ENCODE data around the gene PACS2. TPM values are rescaled to one million over a fixed set of nuclear protein-coding genes. Genes with fewer than 3 reads are reported as not detected.

Gene PACS2
- total and polyA plus RNA-seq, 4 donors = 5.1 to 21.9 (median 9.8) TPM

GRCh38 chr14:105430565-105430964 is 116.0 kb downstream of the PACS2 start:
- H3K4me1 ChIP-seq (ENCODE audit: control insufficient read depth in 4 of 4, insufficient read depth in 4 of 4, low read length in 3 of 4) = peaks cover 8 to 26% (median 16%) of the 10 kb centered on the region in 4 donors
- WGBS = 77% methylated on average over 9 of the region's 9 CpGs

GRCh38 chr14:105431256-105431655 is 116.7 kb downstream of the PACS2 start:
- no peaks in the 10 kb centered on the region for H3K9me3 ChIP-seq (ENCODE audit: control insufficient read depth in 4 of 4, low read length in 3 of 4)
- peak overlapping the region in 1 of 2 donors; percentile 72 for H3K9ac ChIP-seq (ENCODE audit: low read depth in 1 of 2, low read length in 2 of 2)
- no peak overlapping the region for H3K4me3 ChIP-seq (ENCODE audit: low read depth in 1 of 3, low read length in 3 of 3)
- no peaks in the 10 kb centered on the region for H3K27me3 ChIP-seq (ENCODE audit: control insufficient read depth in 4 of 4, insufficient read depth in 4 of 4, low read length in 3 of 4)
- H3K4me1 ChIP-seq (ENCODE audit: control insufficient read depth in 4 of 4, insufficient read depth in 4 of 4, low read length in 3 of 4) = peaks cover 8 to 26% (median 16%) of the 10 kb centered on the region in 4 donors
- H3K36me3 ChIP-seq (ENCODE audit: control insufficient read depth in 4 of 4, insufficient read depth in 3 of 4, low read depth in 1 of 4, low read length in 3 of 4) = peaks cover 0 to 4% (median under 1%) of the 10 kb centered on the region in 4 donors
- 76% methylated on average over 1 of the region's 1 CpG for WGBS
- TF ChIP-seq YY1 (IDR thresholded peaks at IDR 0.05) (no peak), RXRA (IDR thresholded peaks at IDR 0.05) (no peak), FOXA1 (IDR thresholded peaks at IDR 0.05) (no peak), JUND (IDR thresholded peaks at IDR 0.05) (no peak), GABPA (IDR thresholded peaks at IDR 0.05 in 1 of 2, conservative IDR thresholded peaks at IDR 0.05 in 1 of 2) (no peak), REST (IDR thresholded peaks at IDR 0.05) (no peak)
- TF ChIP-seq, protein P1, sequence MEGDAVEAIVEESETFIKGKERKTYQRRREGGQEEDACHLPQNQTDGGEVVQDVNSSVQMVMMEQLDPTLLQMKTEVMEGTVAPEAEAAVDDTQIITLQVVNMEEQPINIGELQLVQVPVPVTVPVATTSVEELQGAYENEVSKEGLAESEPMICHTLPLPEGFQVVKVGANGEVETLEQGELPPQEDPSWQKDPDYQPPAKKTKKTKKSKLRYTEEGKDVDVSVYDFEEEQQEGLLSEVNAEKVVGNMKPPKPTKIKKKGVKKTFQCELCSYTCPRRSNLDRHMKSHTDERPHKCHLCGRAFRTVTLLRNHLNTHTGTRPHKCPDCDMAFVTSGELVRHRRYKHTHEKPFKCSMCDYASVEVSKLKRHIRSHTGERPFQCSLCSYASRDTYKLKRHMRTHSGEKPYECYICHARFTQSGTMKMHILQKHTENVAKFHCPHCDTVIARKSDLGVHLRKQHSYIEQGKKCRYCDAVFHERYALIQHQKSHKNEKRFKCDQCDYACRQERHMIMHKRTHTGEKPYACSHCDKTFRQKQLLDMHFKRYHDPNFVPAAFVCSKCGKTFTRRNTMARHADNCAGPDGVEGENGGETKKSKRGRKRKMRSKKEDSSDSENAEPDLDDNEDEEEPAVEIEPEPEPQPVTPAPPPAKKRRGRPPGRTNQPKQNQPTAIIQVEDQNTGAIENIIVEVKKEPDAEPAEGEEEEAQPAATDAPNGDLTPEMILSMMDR (IDR thresholded peaks at IDR 0.05; ENCODE audit: low read depth, low read length, missing input control) = no peak
- H3K27ac ChIP-seq (ENCODE audit: low read depth in 1 of 2, low read length in 2 of 2) = peak overlapping the region; percentile 86 to 88
- no peak for DNase-seq (ENCODE audit: low spot score)

More at GRCh38 chr14:105430565-105430964, 116.0 kb downstream of the PACS2 start:
- no peak for DNase-seq (ENCODE audit: low spot score)
- H3K9ac ChIP-seq (ENCODE audit: low read depth in 1 of 2, low read length in 2 of 2) = no peak overlapping the region
- H3K9me3 ChIP-seq (ENCODE audit: control insufficient read depth in 4 of 4, low read length in 3 of 4) = no peaks in the 10 kb centered on the region
- H3K27ac ChIP-seq (ENCODE audit: low read depth in 1 of 2, low read length in 2 of 2) = peak overlapping the region; percentile 86 to 88
- H3K4me3 ChIP-seq (ENCODE audit: low read depth in 1 of 3, low read length in 3 of 3) = no peak overlapping the region
- no peak for TF ChIP-seq EGR1 (IDR thresholded peaks at IDR 0.05; ENCODE audit: low read depth in 2 of 2)
- TF ChIP-seq JUND (IDR thresholded peaks at IDR 0.05) = peak in 1 of 2 donors; percentile 24
- no peak for TF ChIP-seq NR2F2 (IDR thresholded peaks at IDR 0.05)
- no peak for TF ChIP-seq RXRA (IDR thresholded peaks at IDR 0.05)
- H3K27me3 ChIP-seq (ENCODE audit: control insufficient read depth in 4 of 4, insufficient read depth in 4 of 4, low read length in 3 of 4) = no peaks in the 10 kb centered on the region
- H3K36me3 ChIP-seq (ENCODE audit: control insufficient read depth in 4 of 4, insufficient read depth in 3 of 4, low read depth in 1 of 4, low read length in 3 of 4) = peaks cover 0 to 4% (median under 1%) of the 10 kb centered on the region in 4 donors

DNA sequence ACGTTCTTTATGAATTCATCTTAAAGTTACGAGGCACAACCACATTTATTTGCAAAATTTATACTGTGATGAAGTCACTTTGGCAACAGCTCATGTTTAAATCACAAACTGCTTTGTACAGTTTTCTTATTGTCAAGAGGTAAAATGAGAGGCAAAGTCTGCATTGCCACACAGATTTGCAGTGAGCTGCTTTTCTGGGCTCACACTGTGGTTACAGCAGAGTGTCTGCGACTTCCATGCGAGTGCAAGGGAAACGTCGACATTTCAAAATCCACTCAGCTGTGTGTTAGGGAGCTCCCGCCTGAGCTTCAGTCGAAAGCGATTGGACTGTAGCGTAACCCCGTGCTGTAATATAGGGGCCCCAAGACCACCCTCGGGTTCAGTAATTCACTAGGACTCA is 118.1 kb downstream of the PACS2 start:
- peaks cover 8 to 26% (median 16%) of the 10 kb centered on the region in 4 donors for H3K4me1 ChIP-seq (ENCODE audit: control insufficient read depth in 4 of 4, insufficient read depth in 4 of 4, low read length in 3 of 4)
- no peak overlapping the region for H3K4me3 ChIP-seq (ENCODE audit: low read depth in 1 of 3, low read length in 3 of 3)
- peak overlapping the region; percentile 32 to 57 for H3K27ac ChIP-seq (ENCODE audit: low read depth in 1 of 2, low read length in 2 of 2)
- WGBS = 61% methylated on average over 12 of the region's 12 CpGs
- no peaks in the 10 kb centered on the region for H3K36me3 ChIP-seq (ENCODE audit: control insufficient read depth in 4 of 4, insufficient read depth in 3 of 4, low read depth in 1 of 4, low read length in 3 of 4)
- no peaks in the 10 kb centered on the region for H3K27me3 ChIP-seq (ENCODE audit: control insufficient read depth in 4 of 4, insufficient read depth in 4 of 4, low read length in 3 of 4)
- no peak for DNase-seq (ENCODE audit: low spot score)
- H3K9me3 ChIP-seq (ENCODE audit: control insufficient read depth in 4 of 4, low read length in 3 of 4) = no peaks in the 10 kb centered on the region
- H3K9ac ChIP-seq (ENCODE audit: low read depth in 1 of 2, low read length in 2 of 2) = no peak overlapping the region
- TF ChIP-seq RXRA (IDR thresholded peaks at IDR 0.05) (peak in 1 of 2 donors; percentile 67), HNF4A (conservative IDR thresholded peaks at IDR 0.05) (peak; percentile 71 to 78), SP1 (IDR thresholded peaks at IDR 0.05) (peak; percentile 63), NR2F2 (IDR thresholded peaks at IDR 0.05) (no peak), REST (IDR thresholded peaks at IDR 0.05) (peak; percentile 32), FOXA2 (IDR thresholded peaks at IDR 0.05) (peak; percentile 18), TAF1 (conservative IDR thresholded peaks at IDR 0.05) (no peak), EGR1 (IDR thresholded peaks at IDR 0.05; ENCODE audit: low read depth in 2 of 2) (peak in 1 of 2 donors; percentile 12)
- TF ChIP-seq, protein P1 (IDR thresholded peaks at IDR 0.05; ENCODE audit: low read depth, low read length, missing input control) = no peak
- TF ChIP-seq, protein P2, sequence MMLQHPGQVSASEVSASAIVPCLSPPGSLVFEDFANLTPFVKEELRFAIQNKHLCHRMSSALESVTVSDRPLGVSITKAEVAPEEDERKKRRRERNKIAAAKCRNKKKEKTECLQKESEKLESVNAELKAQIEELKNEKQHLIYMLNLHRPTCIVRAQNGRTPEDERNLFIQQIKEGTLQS (IDR thresholded peaks at IDR 0.05) = no peak
